ENCODE results near the gene DPYSL4.

The DPYSL4 gene

GRCh38 chr10:132226586-132227405 is 40.0 kb downstream of the DPYSL4 start:
- DNase-seq (ENCODE audit: low read depth in 2 of 2), result no peak

GRCh38 chr10:132227851-132228390 is 41.2 kb downstream of the DPYSL4 start:
- no peak for DNase-seq (ENCODE audit: low read depth in 2 of 2)

- DNase-seq (ENCODE audit: low read depth in 2 of 2), result no peak
Observed at GRCh38 chr10:132228616-132229015, 41.9 kb downstream of the DPYSL4 start.

- DNase-seq (ENCODE audit: low read depth in 2 of 2), result no peak
Observed at GRCh38 chr10:132229096-132229495, 42.3 kb downstream of the DPYSL4 start.

- DNase-seq (ENCODE audit: low read depth in 2 of 2), result no peak
Observed at GRCh38 chr10:132229834-132230556, 43.2 kb downstream of the DPYSL4 start.

GRCh38 chr10:132230557-132231210 is 43.9 kb downstream of the DPYSL4 start:
- DNase-seq (ENCODE audit: low read depth in 2 of 2), result no peak

GRCh38 chr10:132231656-132232022 is 44.9 kb downstream of the DPYSL4 start:
- no peak for DNase-seq (ENCODE audit: low read depth in 2 of 2)

- DNase-seq (ENCODE audit: low read depth in 2 of 2), result no peak
Observed at GRCh38 chr10:132232023-132232951, 45.5 kb downstream of the DPYSL4 start.

GRCh38 chr10:132232981-132233380 is 46.2 kb downstream of the DPYSL4 start:
- no peak for DNase-seq (ENCODE audit: low read depth in 2 of 2)

- no peak for DNase-seq (ENCODE audit: low read depth in 2 of 2)
Observed at GRCh38 chr10:132233501-132234085, 46.8 kb downstream of the DPYSL4 start.

GRCh38 chr10:132234860-132235259 is 48.1 kb downstream of the DPYSL4 start:
- DNase-seq (ENCODE audit: low read depth in 2 of 2), result no peak

GRCh38 chr10:132236161-132236560 is 49.4 kb downstream of the DPYSL4 start:
- no peak for DNase-seq (ENCODE audit: low read depth in 2 of 2)

- no peak for DNase-seq (ENCODE audit: low read depth in 2 of 2)
Observed at GRCh38 chr10:132236881-132237280, 50.1 kb downstream of the DPYSL4 start.

- no peak for DNase-seq (ENCODE audit: low read depth in 2 of 2)
Observed at GRCh38 chr10:132237396-132237795, 50.6 kb downstream of the DPYSL4 start.

- DNase-seq (ENCODE audit: low read depth in 2 of 2), result no peak
Observed at GRCh38 chr10:132237871-132238270, 51.1 kb downstream of the DPYSL4 start.

GRCh38 chr10:132238371-132239125 is 51.8 kb downstream of the DPYSL4 start:
- no peak for DNase-seq (ENCODE audit: low read depth in 2 of 2)

GRCh38 chr10:132239126-132240031 is 52.6 kb downstream of the DPYSL4 start:
- DNase-seq (ENCODE audit: low read depth in 2 of 2), result no peak

- DNase-seq (ENCODE audit: low read depth in 2 of 2), result no peak
Observed at GRCh38 chr10:132240156-132240555, 53.4 kb downstream of the DPYSL4 start.

GRCh38 chr10:132240581-132240980 is 53.8 kb downstream of the DPYSL4 start:
- no peak for DNase-seq (ENCODE audit: low read depth in 2 of 2)
